Activated naive CD4-positive, alpha-beta T cell treated with anti-CD3 and anti-CD28 coated beads for 36 hours (primary cell): ENCODE results near the gene IL4R. TPM values are rescaled to one million over a fixed set of nuclear protein-coding genes. Genes with fewer than 3 reads are reported as not detected.

ENCODE experiments used
- CTCF ChIA-PET: fragments of 350-600 bp; sonication (Branson Sonifier 250); formaldehyde crosslinking; loops from one replicate; lab custom pipeline; 2021; ENCODE audit warnings: antibody characterized with exemption; lab: Charles Lee
- DNase-seq: peaks from one replicate; pipeline ENCODE4 v3.0.0-alpha.2; 2020
- H3K27ac Mint-ChIP-seq: one replicate; pipeline ENCODE4 v1.8.0; 2021; ENCODE audit warnings: mild to moderate bottlenecking, mixed read lengths
- H3K27me3 Mint-ChIP-seq: one replicate; pipeline ENCODE4 v1.8.0; 2021; ENCODE audit warnings: low read depth, mixed read lengths
- H3K36me3 Mint-ChIP-seq: one replicate; pipeline ENCODE4 v1.8.0; 2021; ENCODE audit warnings: low read depth, mixed read lengths
- H3K4me1 Mint-ChIP-seq: one replicate; pipeline ENCODE4 v1.8.0; 2021; ENCODE audit warnings: low read depth, mixed read lengths
- H3K4me3 Mint-ChIP-seq: one replicate; pipeline ENCODE4 v1.8.0; 2021; ENCODE audit warnings: mild to moderate bottlenecking, moderate library complexity, mixed read lengths
- H3K9me3 Mint-ChIP-seq: one replicate; pipeline ENCODE4 v1.8.0; 2021; ENCODE audit warnings: mixed read lengths
- intact Hi-C: fragments of 100-400 bp; cut with micrococcal nuclease; formaldehyde crosslinking; loops from one replicate; pipeline ENCODE4 v1.15.1; 2023
- total RNA-seq, 2 experiments: library from RNA; stranded (reverse); gene quantifications; one replicate each; pipeline ENCODE4 v1.2.3, GENCODE V29; 2021

The IL4R gene
- total RNA-seq, 2 experiments from 2014 or later, result 162 to 170 TPM

GRCh38 chr16:27351989-27352388, 38.2 kb downstream of the IL4R start:
- DNase-seq, result no peak
- Mint-ChIP-seq H3K9me3 (no peaks in the 10 kb centered on the region), H3K4me3 (no peak overlapping the region), H3K36me3 (peaks cover 88% of the 10 kb centered on the region), H3K27me3 (no peaks in the 10 kb centered on the region), H3K27ac (no peak overlapping the region), H3K4me1 (peaks cover 24% of the 10 kb centered on the region)
- CTCF ChIA-PET, result interaction anchor here (0.7 kb wide), 1 partner anchor 30 kb away, joined by 5 read pairs; no protein-coding TSS in a partner anchor
- intact Hi-C loops, result loop anchor here (2.0 kb wide), 1 partner anchor 13 kb away; no protein-coding TSS in a partner anchor

DNA sequence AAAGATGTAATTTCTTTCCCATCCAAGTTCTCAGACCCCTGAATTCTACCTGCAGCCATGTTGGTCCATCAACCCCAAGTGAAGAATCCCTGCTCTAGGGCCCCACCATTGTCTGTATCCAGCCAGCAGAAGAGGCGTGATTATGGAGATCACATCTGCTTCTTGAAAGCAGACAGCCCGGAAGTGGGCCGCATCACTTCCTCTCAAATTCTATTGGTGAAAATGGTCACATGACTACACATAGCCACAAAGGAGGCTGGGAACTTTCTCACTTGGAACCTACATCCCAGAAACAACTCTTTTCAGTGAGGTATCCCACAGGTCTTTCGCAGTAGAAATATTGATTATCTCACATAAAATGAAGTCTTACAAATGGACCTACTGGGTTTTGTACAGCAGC, 40.1 kb downstream of the IL4R start:
- Mint-ChIP-seq H3K4me1 (peaks cover 22% of the 10 kb centered on the region), H3K27me3 (no peaks in the 10 kb centered on the region), H3K4me3 (no peak overlapping the region), H3K9me3 (peaks cover under 1% of the 10 kb centered on the region), H3K36me3 (peaks cover 85% of the 10 kb centered on the region), H3K27ac (peak overlapping the region; percentile 76)
- no peak for DNase-seq
- CTCF ChIA-PET, result no interaction called here
- intact Hi-C loops, result loop anchor here (2.0 kb wide), 1 partner anchor 15 kb away; no protein-coding TSS in a partner anchor

GRCh38 chr16:27355610-27356009, 41.8 kb downstream of the IL4R start:
- Mint-ChIP-seq H3K4me3 (no peak overlapping the region), H3K4me1 (peaks cover 13% of the 10 kb centered on the region), H3K27me3 (no peaks in the 10 kb centered on the region), H3K27ac (peak overlapping the region; percentile 76), H3K9me3 (peaks cover 1% of the 10 kb centered on the region), H3K36me3 (peaks cover 81% of the 10 kb centered on the region)
- DNase-seq, result peak; percentile 71
- intact Hi-C loops, result no loop called here
- CTCF ChIA-PET, result interaction anchor here (1.1 to 3.8 kb wide), 9 partner anchors 10 to 201 kb away, joined by 3 to 33 read pairs (median 7); no protein-coding TSS in a partner anchor

DNA sequence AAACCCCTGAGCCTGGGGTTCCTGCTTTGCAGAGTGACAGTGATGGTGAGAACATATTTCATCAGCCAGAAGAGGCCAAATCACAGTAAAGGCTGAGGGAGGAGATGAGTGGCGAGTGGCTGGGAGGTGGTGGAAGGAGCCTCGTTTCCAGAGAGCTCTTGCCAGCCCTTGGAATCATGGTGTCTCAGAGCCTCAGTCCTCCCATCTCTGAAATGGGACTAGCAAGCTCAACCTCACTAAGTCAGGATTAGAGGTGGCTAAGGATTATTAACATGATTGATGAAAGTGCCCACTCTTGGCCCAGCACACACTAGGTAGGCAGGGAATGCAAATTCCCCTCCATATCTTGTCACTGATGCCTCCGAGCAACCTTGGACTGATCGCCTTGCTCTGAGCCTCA, 43.0 kb downstream of the IL4R start:
- Mint-ChIP-seq H3K27me3 (no peaks in the 10 kb centered on the region), H3K4me3 (no peak overlapping the region), H3K27ac (peak overlapping the region; percentile 73), H3K4me1 (peaks cover 12% of the 10 kb centered on the region), H3K36me3 (peaks cover 78% of the 10 kb centered on the region), H3K9me3 (peaks cover 1% of the 10 kb centered on the region)
- DNase-seq, result no peak
- CTCF ChIA-PET, result interaction anchor here (0.6 to 3.8 kb wide), 8 partner anchors 10 to 203 kb away, joined by 3 to 33 read pairs (median 9); no protein-coding TSS in a partner anchor
- intact Hi-C loops, result no loop called here

DNA sequence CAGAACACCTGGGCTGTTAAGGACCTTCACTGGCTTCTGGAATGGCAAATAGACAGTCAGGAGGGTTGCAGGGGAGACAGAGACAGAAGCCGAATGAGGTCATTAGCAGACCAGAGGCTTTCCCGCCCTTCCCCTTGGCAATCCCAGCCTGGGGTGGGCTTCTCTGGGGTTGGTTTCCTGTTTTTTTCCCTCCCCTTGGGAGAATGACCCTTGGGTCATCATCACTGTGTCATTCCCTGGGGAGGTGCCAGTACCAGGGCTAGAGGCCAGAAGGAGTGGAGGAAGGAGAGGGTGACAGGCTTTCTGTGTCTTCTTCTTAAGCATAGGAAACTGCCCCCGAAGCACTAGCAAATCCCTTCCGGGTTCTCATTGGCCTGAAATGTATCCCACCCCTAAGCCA, 45.3 kb downstream of the IL4R start:
- CTCF ChIA-PET, result no interaction called here
- no peaks in the 10 kb centered on the region for H3K27me3 Mint-ChIP-seq
- no peak for DNase-seq
- H3K27ac Mint-ChIP-seq, result peak overlapping the region; percentile 70
- peaks cover 79% of the 10 kb centered on the region for H3K36me3 Mint-ChIP-seq
- H3K4me1 Mint-ChIP-seq, result peaks cover 25% of the 10 kb centered on the region
- H3K4me3 Mint-ChIP-seq, result no peak overlapping the region
- intact Hi-C loops, result no loop called here
- H3K9me3 Mint-ChIP-seq, result peaks cover 1% of the 10 kb centered on the region

DNA sequence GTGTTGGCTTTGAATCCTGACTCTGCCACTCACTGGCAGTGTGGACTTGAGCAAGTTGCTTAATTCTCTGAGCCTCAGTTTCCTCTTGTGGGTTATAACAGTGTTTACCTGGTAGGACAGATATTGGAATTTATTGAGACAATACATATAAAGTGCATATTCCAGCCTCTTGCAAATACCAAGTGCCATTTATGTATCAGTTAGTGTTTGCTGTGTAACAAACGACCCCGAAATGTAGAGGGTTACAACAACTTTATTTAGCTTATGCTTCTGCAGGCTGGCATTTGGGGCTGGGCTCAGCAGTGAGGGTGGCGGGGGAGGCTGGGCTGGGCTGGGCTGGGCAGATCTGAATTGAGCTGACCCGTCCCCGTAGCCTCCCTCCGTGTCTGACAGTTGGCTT, 45.8 kb downstream of the IL4R start:
- Mint-ChIP-seq H3K27me3 (no peaks in the 10 kb centered on the region), H3K4me1 (peaks cover 31% of the 10 kb centered on the region), H3K27ac (no peak overlapping the region), H3K4me3 (no peak overlapping the region), H3K9me3 (peaks cover 1% of the 10 kb centered on the region), H3K36me3 (peaks cover 78% of the 10 kb centered on the region)
- intact Hi-C loops, result no loop called here
- CTCF ChIA-PET, result no interaction called here
- DNase-seq, result no peak

- peaks cover 46% of the 10 kb centered on the region for H3K4me1 Mint-ChIP-seq
- peak overlapping the region; percentile 67 for H3K27ac Mint-ChIP-seq
- H3K36me3 Mint-ChIP-seq, result peaks cover 74% of the 10 kb centered on the region
- peaks cover 4% of the 10 kb centered on the region for H3K9me3 Mint-ChIP-seq
- intact Hi-C loops, result no loop called here
- DNase-seq, result no peak
- CTCF ChIA-PET, result interaction anchor here (0.9 to 1.7 kb wide), 3 partner anchors 12 to 183 kb away, joined by 3 to 5 read pairs (median 4); no protein-coding TSS in a partner anchor
- H3K27me3 Mint-ChIP-seq, result no peaks in the 10 kb centered on the region
- H3K4me3 Mint-ChIP-seq, result peak overlapping the region; percentile 2
Measured at GRCh38 chr16:27361987-27362386, 48.2 kb downstream of the IL4R start.

DNA sequence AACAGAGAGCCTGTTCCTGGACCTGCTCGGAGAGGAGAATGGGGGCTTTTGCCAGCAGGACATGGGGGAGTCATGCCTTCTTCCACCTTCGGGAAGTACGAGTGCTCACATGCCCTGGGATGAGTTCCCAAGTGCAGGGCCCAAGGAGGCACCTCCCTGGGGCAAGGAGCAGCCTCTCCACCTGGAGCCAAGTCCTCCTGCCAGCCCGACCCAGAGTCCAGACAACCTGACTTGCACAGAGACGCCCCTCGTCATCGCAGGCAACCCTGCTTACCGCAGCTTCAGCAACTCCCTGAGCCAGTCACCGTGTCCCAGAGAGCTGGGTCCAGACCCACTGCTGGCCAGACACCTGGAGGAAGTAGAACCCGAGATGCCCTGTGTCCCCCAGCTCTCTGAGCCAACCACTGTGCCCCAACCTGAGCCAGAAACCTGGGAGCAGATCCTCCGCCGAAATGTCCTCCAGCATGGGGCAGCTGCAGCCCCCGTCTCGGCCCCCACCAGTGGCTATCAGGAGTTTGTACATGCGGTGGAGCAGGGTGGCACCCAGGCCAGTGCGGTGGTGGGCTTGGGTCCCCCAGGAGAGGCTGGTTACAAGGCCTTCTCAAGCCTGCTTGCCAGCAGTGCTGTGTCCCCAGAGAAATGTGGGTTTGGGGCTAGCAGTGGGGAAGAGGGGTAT, 48.9 kb downstream of the IL4R start:
- CTCF ChIA-PET, result interaction anchor here (0.9 to 1.7 kb wide), 3 partner anchors 12 to 184 kb away, joined by 3 to 5 read pairs (median 4); no protein-coding TSS in a partner anchor
- H3K27ac Mint-ChIP-seq, result peak overlapping the region; percentile 20
- no peak for DNase-seq
- no peaks in the 10 kb centered on the region for H3K27me3 Mint-ChIP-seq
- peaks cover 70% of the 10 kb centered on the region for H3K36me3 Mint-ChIP-seq
- H3K4me3 Mint-ChIP-seq, result no peak overlapping the region
- peaks cover 4% of the 10 kb centered on the region for H3K9me3 Mint-ChIP-seq
- H3K4me1 Mint-ChIP-seq, result peaks cover 51% of the 10 kb centered on the region
- intact Hi-C loops, result no loop called here

GRCh38 chr16:27363246-27363632, 49.5 kb downstream of the IL4R start:
- no peak overlapping the region for H3K4me3 Mint-ChIP-seq
- H3K27me3 Mint-ChIP-seq, result no peaks in the 10 kb centered on the region
- CTCF ChIA-PET, result interaction anchor here (0.9 kb wide), 1 partner anchor 128 kb away, joined by 3 read pairs; no protein-coding TSS in a partner anchor
- DNase-seq, result no peak
- H3K4me1 Mint-ChIP-seq, result peaks cover 56% of the 10 kb centered on the region
- intact Hi-C loops, result no loop called here
- peak overlapping the region; percentile 99 for H3K27ac Mint-ChIP-seq
- peaks cover 4% of the 10 kb centered on the region for H3K9me3 Mint-ChIP-seq
- peaks cover 65% of the 10 kb centered on the region for H3K36me3 Mint-ChIP-seq

- no peaks in the 10 kb centered on the region for H3K27me3 Mint-ChIP-seq
- no peak overlapping the region for H3K4me3 Mint-ChIP-seq
- CTCF ChIA-PET, result no interaction called here
- intact Hi-C loops, result no loop called here
- H3K27ac Mint-ChIP-seq, result peak overlapping the region; percentile 99
- peaks cover 61% of the 10 kb centered on the region for H3K4me1 Mint-ChIP-seq
- DNase-seq, result no peak
- peaks cover 60% of the 10 kb centered on the region for H3K36me3 Mint-ChIP-seq
- peaks cover 4% of the 10 kb centered on the region for H3K9me3 Mint-ChIP-seq
Measured at GRCh38 chr16:27363797-27364196, 50.0 kb downstream of the IL4R start.

GRCh38 chr16:27364493-27365141, 50.8 kb downstream of the IL4R start:
- H3K27ac Mint-ChIP-seq, result peak overlapping the region; percentile 99
- CTCF ChIA-PET, result interaction anchor here (6.1 to 11.6 kb wide), 2 partner anchors 128 to 185 kb away, joined by 70 to 132 read pairs; no protein-coding TSS in a partner anchor
- intact Hi-C loops, result loop anchor here (5.0 kb wide), 1 partner anchor 112 kb away; no protein-coding TSS in a partner anchor
- H3K36me3 Mint-ChIP-seq, result peaks cover 51% of the 10 kb centered on the region
- H3K4me3 Mint-ChIP-seq, result no peak overlapping the region
- H3K4me1 Mint-ChIP-seq, result peaks cover 69% of the 10 kb centered on the region
- DNase-seq, result peak; percentile 64
- H3K27me3 Mint-ChIP-seq, result no peaks in the 10 kb centered on the region
- H3K9me3 Mint-ChIP-seq, result peaks cover 4% of the 10 kb centered on the region
